ENCODE measurements around the gene ATP2A3.

ATP2A3 gene

GRCh38 chr17:3892095-3892998 is 71.9 kb downstream of the ATP2A3 start:
- no peak for DNase-seq (ENCODE audit: low read depth in 2 of 2)

- DNase-seq (ENCODE audit: low read depth in 2 of 2) = no peak
These were observed 72.6 kb downstream of the ATP2A3 start for GRCh38 chr17:3891626-3892094.

DNA sequence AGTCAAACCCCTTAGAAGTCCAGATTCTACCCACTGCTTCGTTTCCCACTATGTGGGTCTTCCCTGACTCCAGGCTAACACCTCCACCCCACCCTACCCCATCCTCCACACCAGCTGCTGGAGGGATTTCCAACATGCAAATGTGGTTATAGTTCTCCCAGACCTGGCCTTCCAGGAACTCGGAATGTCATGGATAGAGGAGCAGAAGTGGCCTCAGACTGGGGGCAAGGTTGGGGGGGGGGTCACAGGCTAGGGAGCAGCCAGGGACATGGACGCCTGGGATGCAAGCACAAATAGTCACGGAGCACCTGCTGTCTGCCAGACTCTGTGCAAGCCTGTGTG is 73.4 kb downstream of the ATP2A3 start:
- no peak for DNase-seq (ENCODE audit: low read depth in 2 of 2)

- DNase-seq (ENCODE audit: low read depth in 2 of 2) = peak; percentile 43 to 46
These were observed 74.0 kb downstream of the ATP2A3 start for GRCh38 chr17:3890082-3890877.

DNA sequence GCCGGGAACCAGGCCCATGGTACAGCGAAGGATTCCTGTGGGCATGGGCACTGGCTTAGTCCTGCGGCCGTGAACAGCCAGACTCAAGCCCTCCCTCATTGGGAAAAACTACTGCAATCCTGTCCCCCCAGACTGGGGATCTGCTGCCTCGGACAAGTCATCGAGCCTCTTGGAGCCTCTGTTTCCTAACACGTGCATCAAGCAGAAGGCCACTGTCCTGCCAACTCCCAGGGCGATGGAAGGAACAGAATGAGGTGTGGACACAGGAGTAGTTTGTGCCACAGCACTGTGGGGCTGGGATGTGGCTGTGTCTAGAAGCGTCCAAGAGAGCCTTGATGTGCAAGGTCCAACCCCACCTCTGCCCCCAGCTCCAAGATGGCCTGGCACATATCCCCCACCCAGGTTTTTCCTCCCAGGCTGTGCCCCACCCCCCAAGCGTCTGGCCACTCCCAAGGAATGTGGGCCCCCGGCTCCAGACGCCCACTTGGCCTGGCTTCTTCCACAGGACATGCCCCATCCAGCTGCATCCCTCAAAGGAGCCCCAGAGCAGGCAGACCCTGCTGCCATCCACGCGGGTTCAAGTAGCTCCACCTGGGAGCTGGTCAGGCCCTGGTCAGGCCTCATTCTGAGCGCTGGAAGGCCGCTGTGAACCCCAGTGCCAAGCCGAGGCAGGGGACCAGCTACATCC is 74.8 kb downstream of the ATP2A3 start:
- no peak for DNase-seq (ENCODE audit: low read depth in 2 of 2)

DNA sequence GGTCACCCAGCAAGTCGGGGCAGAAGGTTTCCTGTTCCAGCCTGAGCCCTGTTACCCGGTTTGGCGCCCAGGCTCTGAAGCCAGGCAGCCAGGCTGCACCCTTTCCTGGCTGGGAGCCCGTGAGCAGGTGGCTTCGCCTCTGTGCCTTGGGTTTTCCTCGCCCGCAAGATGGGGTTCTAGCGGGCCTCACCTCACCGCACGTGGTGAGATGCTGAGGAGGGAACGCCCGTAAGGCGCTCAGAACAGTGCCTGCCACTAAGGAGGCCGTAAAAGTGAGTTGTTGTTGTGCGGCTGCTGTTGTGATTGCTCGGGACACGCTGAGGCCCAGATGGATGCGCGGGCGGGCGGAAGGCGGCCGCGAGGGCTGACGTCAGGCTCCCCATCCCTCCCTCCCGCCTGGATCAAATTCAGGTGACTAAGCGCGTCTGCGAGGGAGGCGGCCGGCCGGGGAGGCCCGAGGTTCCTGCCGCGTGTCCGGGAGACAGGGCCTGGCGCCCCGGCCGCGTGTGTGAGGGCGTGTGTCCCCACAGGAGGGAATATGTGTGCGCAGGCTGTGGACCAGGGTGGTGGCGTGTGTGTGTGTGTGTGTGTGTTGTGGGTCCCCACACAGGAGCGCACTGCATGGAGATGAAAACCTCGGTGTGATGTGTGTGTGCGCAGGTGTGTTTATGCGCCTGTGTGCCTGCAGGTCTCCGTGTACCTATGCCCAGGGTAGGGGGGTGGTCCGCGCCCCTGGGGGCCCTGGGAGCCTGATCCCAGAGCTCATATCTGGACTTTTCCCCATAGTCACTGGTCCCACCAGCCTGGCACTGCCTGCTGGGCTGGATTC is 75.7 kb downstream of the ATP2A3 start:
- peak; percentile 71 to 72 for DNase-seq (ENCODE audit: low read depth in 2 of 2)

DNA sequence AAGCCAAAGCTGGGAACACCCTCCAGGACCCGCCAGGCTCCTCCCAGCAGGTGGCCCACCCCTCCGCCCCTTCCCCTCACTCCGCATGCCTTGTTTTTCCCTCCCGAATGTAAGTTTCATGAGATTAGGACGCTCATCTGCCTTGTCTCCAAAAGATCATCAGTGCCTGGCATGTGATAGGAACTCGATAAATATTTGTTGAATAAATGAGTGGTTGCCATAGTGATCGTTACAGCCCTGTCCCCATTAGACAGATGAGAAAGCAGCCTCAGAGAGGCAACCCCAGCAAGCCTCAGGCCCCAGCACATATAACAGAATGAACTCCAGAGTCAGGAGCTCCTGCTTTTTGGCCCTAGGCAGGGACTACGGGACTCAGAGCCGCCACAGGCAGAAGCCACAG is 76.4 kb downstream of the ATP2A3 start:
- DNase-seq (ENCODE audit: low read depth in 2 of 2) = no peak

DNA sequence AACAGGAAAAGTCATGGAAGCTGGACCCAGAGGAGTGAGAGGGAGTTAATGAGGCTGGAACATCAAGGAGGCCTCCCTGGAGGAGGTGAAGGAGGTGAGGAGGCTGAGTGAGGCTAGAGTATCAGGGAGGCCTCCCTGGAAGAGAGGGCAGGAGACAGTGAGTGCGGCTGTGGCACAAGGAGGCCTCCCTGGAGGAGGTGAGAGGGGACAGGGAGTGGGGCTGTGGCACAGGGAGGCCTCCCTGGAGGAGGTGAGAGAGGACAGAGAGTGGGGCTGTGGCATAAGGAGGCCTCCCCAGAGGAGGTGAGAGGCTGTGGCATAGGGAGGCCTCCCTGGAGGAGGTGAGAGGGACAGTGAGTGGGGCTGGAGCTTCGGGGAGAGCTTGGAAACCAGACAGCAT is 76.8 kb downstream of the ATP2A3 start:
- no peak for DNase-seq (ENCODE audit: low read depth in 2 of 2)

DNA sequence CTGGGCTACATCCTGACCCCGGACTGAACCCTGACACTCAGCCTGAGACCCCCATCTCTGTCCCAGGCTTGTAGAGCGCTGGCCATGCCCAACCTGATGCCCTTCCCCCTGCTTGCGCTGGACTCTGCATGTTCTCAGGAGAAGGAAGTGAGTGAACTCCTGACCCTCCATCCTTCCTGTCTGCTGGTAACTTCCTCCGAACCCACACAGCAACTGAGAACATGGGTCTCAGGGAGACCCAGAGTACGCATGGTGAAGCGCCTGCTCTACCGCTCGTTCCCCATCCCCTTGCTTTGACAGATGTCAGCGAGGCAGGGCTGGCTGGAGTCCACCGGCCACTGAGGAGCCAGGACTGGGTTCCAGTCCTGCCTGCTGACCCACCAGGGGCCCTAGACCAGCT is 77.5 kb downstream of the ATP2A3 start:
- DNase-seq (ENCODE audit: low read depth in 2 of 2) = no peak

DNA sequence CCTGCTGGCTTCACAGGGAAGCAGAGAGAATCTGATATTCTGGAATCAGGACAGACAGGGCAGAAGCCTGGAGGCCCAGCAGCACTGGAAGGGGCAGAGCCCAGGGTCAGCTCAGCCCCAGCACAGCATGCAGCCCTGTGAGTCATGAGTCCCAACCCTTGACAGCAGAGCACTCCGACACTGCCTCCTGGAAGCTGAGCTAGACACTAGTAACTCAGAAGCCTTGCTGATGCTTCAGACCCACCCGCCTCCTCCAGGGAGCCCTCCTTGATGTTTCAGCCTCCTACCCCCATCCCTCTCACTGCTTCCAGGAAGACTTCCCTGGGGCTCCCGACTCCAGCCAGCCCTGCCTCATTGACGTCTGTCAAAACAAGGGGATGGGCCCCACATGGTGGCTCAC is 78.3 kb downstream of the ATP2A3 start:
- no peak for DNase-seq (ENCODE audit: low read depth in 2 of 2)

DNA sequence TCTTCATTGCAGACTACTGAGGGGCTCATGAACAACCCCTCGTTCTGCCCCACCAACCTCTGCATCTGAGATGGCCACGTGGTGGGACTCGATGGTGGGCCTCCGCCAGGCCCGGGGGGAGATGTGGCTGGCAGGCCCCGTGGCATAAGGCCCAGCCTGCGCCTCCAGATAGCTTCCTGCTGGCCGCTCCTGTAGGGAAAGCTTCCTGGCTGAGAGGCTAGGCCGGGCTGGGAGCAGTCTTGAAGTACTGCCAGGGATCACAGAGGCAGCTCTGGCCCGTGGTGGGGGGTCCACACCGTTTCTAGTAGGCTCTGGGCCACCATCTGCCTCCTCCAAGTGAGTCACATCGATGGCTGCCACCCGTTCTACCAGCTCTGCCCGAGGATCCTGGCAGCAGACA is 79.0 kb downstream of the ATP2A3 start:
- DNase-seq (ENCODE audit: low read depth in 2 of 2) = no peak

DNA sequence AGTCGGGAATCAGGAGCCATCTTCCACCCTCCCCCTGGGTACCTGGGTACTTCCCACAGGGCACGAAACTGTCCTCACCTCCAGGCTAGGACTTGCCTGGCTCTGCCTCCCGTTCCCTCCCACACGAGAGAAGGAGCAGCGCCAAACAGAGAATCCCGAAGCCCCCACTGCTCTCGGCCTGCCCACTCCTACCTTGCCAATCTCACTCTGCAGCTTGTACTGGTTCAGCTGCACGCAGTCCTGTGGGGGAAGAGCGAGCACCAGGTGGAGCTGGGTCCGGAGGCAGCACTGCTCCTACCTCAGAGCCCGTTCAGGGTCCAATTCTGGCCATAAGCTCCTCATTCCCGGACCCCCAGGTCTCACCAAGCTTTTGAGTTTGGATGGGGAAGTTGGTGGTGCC is 80.0 kb downstream of the ATP2A3 start:
- no peak for DNase-seq (ENCODE audit: low read depth in 2 of 2)

DNA sequence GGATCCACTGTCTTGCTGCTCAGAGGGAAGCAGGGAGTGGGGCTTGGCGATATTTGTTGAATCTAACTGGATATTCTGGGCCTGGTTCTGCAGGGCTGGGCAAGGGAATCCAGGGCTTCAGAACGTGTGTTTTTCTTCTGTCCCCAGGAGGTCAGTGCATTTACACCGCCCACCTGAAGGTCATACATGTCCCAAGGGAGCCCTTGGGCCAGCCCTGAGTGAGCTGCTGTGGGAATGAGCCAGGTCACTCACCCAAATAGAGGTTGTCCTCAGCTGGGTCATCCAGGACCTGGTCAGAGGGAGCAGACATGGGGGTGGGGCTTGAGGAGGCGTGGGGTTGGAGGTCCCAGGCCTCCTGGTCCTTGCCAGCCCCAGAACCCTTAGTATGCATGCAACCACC is 82.0 kb downstream of the ATP2A3 start:
- no peak for DNase-seq (ENCODE audit: low read depth in 2 of 2)

- DNase-seq (ENCODE audit: low read depth in 2 of 2) = no peak
These were observed 83.3 kb downstream of the ATP2A3 start for GRCh38 chr17:3880983-3881382.

- DNase-seq (ENCODE audit: low read depth in 2 of 2) = no peak
These were observed 84.4 kb downstream of the ATP2A3 start for GRCh38 chr17:3879591-3880417.

GRCh38 chr17:3879186-3879585 is 85.1 kb downstream of the ATP2A3 start:
- DNase-seq (ENCODE audit: low read depth in 2 of 2) = no peak

- no peak for DNase-seq (ENCODE audit: low read depth in 2 of 2)
These were observed 87.0 kb downstream of the ATP2A3 start for GRCh38 chr17:3877220-3877619.

- DNase-seq (ENCODE audit: low read depth in 2 of 2) = no peak
These were observed 88.9 kb downstream of the ATP2A3 start for GRCh38 chr17:3875317-3875716.
